HEK293T (cell line): Measurements from ENCODE around the gene CDCP2.
"Not testable (repeated sequence)": the region's sequence is repeated elsewhere in the genome, so short reads cannot be mapped to it uniquely, and the experiment has no call there.

ENCODE experiments used
- CTCF ChIA-PET: fragments of 350-600 bp; formaldehyde crosslinking; extraction: SDS; loops from one replicate; lab custom pipeline; 2021; ENCODE audit warnings: antibody characterized with exemption, inconsistent platforms; lab: Yijun Ruan, JAX
- POLR2A ChIA-PET: fragments of 350-600 bp; formaldehyde crosslinking; extraction: SDS; loops from one replicate; lab custom pipeline; 2020; ENCODE audit warnings: antibody characterized with exemption, inconsistent platforms; lab: Yijun Ruan, JAX
- DNase-seq: peaks from one replicate; pipeline ENCODE4 v3.0.0; 2012; ENCODE audit warnings: mixed read lengths; ENCODE audit errors: extremely low spot score
- ARNT ChIP-seq: fragments of 450-650 bp; IDR thresholded peaks from 2 replicates; pipeline ENCODE4 v1.6.1; 2017; ENCODE audit warnings: mild to moderate bottlenecking
- BHLHE40 ChIP-seq: fragments of 450-650 bp; IDR thresholded peaks from 2 replicates; pipeline ENCODE4 v1.6.1; 2016; ENCODE audit warnings: mild to moderate bottlenecking, moderate library complexity, borderline replicate concordance
- CTBP1 ChIP-seq: fragments of 450-650 bp; IDR thresholded peaks from 2 replicates; pipeline ENCODE4 v1.6.1; 2016; ENCODE audit warnings: borderline replicate concordance
- ELF4 ChIP-seq: fragments of 450-650 bp; IDR thresholded peaks from 2 replicates; pipeline ENCODE4 v1.6.1; 2017; ENCODE audit warnings: antibody characterized with exemption
- FOXA1 ChIP-seq: fragments of 450-650 bp; IDR thresholded peaks from 2 replicates; pipeline ENCODE4 v1.6.1; 2016; ENCODE audit warnings: mild to moderate bottlenecking
- FOXK2 ChIP-seq: fragments of 450-650 bp; IDR thresholded peaks from 2 replicates; pipeline ENCODE4 v1.6.1; 2016; ENCODE audit warnings: mild to moderate bottlenecking
- FOXM1 ChIP-seq: fragments of 450-650 bp; IDR thresholded peaks from 2 replicates; pipeline ENCODE4 v1.6.1; 2017; ENCODE audit warnings: mild to moderate bottlenecking, borderline replicate concordance
- HDGF ChIP-seq: fragments of 450-650 bp; IDR thresholded peaks from 2 replicates; pipeline ENCODE4 v1.6.1; 2017; ENCODE audit warnings: antibody characterized with exemption, borderline replicate concordance
- L3MBTL2 ChIP-seq: fragments of 450-650 bp; conservative IDR thresholded peaks from 2 replicates; pipeline ENCODE4 v1.6.1; 2016; ENCODE audit warnings: mild to moderate bottlenecking
- LEF1 ChIP-seq: fragments of 450-650 bp; IDR thresholded peaks from 2 replicates; pipeline ENCODE4 v1.6.1; 2017; ENCODE audit warnings: mild to moderate bottlenecking, borderline replicate concordance
- NFRKB ChIP-seq: fragments of 450-650 bp; IDR thresholded peaks from 2 replicates; pipeline ENCODE4 v1.6.1; 2016; ENCODE audit warnings: mild to moderate bottlenecking, moderate library complexity
- SP1 ChIP-seq: fragments of 450-650 bp; IDR thresholded peaks from 2 replicates; pipeline ENCODE4 v1.6.1; 2017
- SUZ12 ChIP-seq: fragments of 450-650 bp; IDR thresholded peaks from 2 replicates; pipeline ENCODE4 v1.6.1; 2016; ENCODE audit warnings: mild to moderate bottlenecking
- TARDBP ChIP-seq: fragments of 450-650 bp; IDR thresholded peaks from 2 replicates; pipeline ENCODE4 v1.6.1; 2016
- ZNF384 ChIP-seq: fragments of 450-650 bp; IDR thresholded peaks from 2 replicates; pipeline ENCODE4 v1.6.1; 2016
- TF ChIP-seq, protein P1 (sequence below): fragments of 450-650 bp; IDR thresholded peaks from 2 replicates; pipeline ENCODE4 v1.6.1; 2016

The CDCP2 gene

DNA sequence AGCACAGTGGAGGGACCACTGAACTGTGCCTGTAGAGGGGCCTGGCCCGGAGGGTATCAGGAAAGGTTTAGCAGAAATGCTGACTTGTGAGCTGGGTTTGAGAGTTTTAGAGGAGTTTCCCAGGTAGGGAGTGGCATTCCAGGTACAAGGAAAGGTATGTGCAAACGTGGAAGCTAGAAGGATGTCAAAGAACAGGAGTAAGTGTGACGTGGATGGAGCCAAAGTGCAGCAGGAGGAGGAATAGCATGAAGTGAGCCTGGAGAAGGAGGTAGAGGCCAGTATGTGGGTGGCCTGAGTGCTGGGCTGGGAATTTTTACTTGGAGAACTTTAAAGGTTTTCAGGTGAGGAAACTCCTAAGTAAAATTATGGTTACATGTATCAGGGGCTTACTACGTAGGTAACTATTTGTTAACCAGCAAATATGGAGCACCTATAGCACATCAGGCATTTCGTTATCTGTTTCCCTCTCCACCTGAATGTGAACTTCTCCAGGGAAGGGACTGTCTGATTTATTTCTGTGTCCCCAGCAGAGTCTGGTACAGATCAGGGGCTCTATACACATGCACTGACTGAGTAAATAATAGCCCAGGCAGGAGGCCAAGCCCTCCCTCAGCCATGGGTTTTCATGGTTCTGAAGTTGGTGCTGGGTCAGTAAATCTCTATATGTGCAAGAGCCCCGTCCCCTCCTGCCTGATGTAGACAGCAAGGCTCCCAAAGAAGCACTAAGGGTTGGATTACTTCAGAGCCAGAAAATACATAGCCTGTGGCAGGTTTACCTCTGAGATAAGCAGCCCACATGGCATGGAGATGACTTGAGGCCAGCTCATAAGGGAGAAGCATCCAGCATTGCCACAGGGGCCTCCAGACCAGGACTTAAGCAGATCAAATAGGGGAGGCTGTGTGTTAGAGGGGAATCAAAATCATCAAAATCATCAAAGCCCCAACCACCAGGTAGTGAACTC is 43.4 kb downstream of the CDCP2 start:
- POLR2A ChIA-PET: no interaction called here
- CTCF ChIA-PET: no interaction called here
- no peak for DNase-seq
- TF ChIP-seq TARDBP (no peak), ZNF384 (no peak), SP1 (no peak), CTBP1 (no peak), L3MBTL2 (no peak), FOXK2 (no peak), LEF1 (no peak), HDGF (no peak), FOXM1 (no peak), ARNT (no peak), BHLHE40 (no peak), NFRKB (no peak), ELF4 (no peak), FOXA1 (no peak), SUZ12 (no peak)
- TF ChIP-seq, protein P1, sequence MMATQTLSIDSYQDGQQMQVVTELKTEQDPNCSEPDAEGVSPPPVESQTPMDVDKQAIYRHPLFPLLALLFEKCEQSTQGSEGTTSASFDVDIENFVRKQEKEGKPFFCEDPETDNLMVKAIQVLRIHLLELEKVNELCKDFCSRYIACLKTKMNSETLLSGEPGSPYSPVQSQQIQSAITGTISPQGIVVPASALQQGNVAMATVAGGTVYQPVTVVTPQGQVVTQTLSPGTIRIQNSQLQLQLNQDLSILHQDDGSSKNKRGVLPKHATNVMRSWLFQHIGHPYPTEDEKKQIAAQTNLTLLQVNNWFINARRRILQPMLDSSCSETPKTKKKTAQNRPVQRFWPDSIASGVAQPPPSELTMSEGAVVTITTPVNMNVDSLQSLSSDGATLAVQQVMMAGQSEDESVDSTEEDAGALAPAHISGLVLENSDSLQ: no peak

DNA sequence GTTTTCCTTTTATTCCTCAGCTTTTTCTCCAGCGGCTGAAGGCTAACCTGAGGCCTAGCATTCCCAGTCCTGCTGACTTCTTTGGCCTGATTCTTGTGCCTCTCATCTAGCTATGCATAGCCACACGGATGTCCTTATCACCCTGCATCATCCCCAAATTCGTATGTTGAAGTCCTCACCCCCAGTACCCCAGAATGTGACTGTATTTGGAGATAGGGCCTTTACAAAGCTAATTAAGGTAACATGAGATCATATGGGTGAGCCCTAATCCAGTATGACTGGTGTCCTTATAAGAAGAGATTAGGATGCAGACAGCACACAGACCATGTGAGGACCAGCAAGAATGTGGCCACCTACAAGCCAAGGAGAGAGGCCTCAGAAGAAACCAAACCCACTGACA is 44.6 kb downstream of the CDCP2 start:
- ChIA-PET POLR2A (no interaction called here), CTCF (interaction anchor here (1.6 kb wide), 1 partner anchor 13 kb away, joined by 4 read pairs; no protein-coding TSS in a partner anchor)
- TF ChIP-seq, protein P1: no peak
- TF ChIP-seq BHLHE40 (no peak), FOXA1 (no peak), SP1 (no peak), FOXK2 (no peak), FOXM1 (no peak), TARDBP (no peak), ZNF384 (no peak), L3MBTL2 (no peak), CTBP1 (no peak), SUZ12 (no peak), ELF4 (no peak), HDGF (no peak), LEF1 (no peak), ARNT (no peak)
- no peak for DNase-seq

DNA sequence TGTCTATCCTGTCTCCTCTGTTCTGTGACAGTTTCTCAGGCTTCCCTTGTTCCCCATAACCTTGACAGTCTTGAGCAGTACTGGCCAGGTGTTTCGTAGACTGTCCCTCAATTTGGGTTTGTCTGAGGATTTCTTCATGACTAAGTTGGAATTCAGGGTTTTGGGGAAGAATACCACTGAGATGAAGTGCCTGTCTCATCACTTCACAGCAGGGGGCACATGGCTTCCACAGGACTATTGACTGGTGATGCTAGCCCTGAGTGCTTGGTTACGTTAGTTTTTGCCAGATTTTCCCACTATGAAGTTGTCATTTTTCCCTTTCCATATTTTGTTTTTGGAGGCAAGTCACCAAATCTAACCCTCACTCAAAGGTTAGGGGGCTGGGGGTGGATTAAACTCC is 45.7 kb downstream of the CDCP2 start:
- ChIA-PET POLR2A (no interaction called here), CTCF (interaction anchor here (1.6 kb wide), 1 partner anchor 14 kb away, joined by 4 read pairs; no protein-coding TSS in a partner anchor)
- TF ChIP-seq, protein P1: no peak
- TF ChIP-seq BHLHE40: no peak
- no peak for TF ChIP-seq SUZ12
- TF ChIP-seq SP1: no peak
- TF ChIP-seq HDGF: no peak
- no peak for TF ChIP-seq LEF1
- TF ChIP-seq TARDBP: no peak
- no peak for TF ChIP-seq CTBP1
- TF ChIP-seq ZNF384: no peak
- TF ChIP-seq FOXM1: no peak
- TF ChIP-seq FOXK2: no peak
- TF ChIP-seq ARNT: no peak
- no peak for TF ChIP-seq L3MBTL2
- no peak for TF ChIP-seq FOXA1
- no peak for TF ChIP-seq ELF4
- TF ChIP-seq NFRKB: no peak
- DNase-seq: peak; percentile 22

DNA sequence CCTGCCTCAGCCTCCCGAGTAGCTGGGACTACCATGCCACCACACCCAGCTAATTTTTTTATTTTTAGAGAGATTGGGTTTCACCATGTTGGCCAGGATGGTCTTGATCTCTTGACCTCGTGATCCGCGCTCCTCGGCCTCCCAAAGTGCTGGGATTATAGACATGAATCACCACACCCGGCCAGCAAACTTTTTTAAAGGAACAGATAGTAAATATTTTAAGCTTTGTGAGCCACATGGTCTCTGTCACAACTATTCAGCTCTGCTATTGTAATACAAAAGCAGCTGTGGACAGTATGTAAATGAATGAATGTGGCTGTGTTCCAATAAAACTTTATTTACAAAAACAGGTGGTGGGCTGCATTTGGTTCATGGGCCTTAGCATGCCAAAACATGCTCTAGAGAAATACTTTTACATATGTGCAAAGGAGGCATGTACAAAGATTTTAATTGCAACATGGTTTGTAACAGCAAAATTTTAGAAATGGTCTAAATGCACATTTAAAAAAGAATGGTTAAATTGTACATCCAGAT is 47.0 kb downstream of the CDCP2 start:
- TF ChIP-seq SUZ12 (no peak), BHLHE40 (no peak), FOXA1 (no peak), NFRKB (no peak), ZNF384 (no peak), SP1 (no peak), FOXK2 (no peak), FOXM1 (no peak), TARDBP (no peak), ELF4 (no peak), L3MBTL2 (no peak), ARNT (no peak), CTBP1 (no peak), HDGF (no peak), LEF1 (no peak)
- TF ChIP-seq, protein P1: no peak
- CTCF ChIA-PET: no interaction called here
- no peak for DNase-seq
- POLR2A ChIA-PET: no interaction called here

DNA sequence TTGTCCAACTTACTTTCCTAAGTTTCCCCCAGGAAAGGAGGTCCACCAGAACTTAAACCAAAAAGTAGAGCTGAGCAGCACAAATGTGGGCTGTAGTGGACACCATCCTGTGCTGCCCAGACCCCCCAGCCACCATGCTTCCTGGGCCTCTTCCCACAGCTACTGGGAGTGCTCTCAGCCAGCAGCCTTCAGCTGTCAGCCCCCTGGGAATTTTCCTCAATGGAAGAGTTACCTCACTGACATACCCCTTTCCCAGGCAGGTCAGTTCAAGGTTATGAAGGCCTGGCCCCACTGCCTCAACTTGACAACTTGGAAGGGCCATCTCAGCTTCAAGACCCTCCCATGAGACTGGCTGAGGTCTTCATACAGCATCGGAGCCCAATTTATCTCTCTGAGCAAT is 47.7 kb downstream of the CDCP2 start:
- ChIA-PET CTCF (interaction anchor here (0.6 kb wide), 1 partner anchor 19 kb away, joined by 3 read pairs; no protein-coding TSS in a partner anchor), POLR2A (no interaction called here)
- no peak for DNase-seq
- TF ChIP-seq FOXK2 (no peak), CTBP1 (no peak), TARDBP (no peak), L3MBTL2 (no peak), ZNF384 (no peak), FOXA1 (no peak), FOXM1 (no peak), LEF1 (no peak), ELF4 (no peak), HDGF (no peak), BHLHE40 (no peak), SP1 (no peak), ARNT (no peak), SUZ12 (no peak), NFRKB (no peak)
- TF ChIP-seq, protein P1: no peak

DNA sequence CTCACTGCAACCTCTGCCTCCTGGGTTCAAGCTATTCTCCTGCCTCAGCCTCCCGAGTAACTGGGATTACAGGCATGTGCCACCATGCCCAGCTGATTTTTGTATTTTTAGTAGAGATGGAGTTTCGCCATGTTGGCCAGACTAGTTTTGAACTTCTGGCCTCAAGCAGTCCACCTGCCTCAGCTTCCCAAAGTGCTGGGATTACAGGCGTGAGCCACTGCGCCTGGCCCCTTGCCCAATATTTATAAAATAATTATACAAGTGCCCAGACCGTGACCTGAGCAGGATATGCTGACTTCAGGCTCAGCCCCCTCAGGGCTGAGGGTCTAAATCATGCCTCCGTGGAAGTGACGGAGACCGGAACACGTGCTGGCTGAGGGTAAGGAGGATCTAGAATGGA is 48.2 kb downstream of the CDCP2 start:
- POLR2A ChIA-PET, CTCF ChIA-PET, DNase-seq: not testable (repeated sequence)
